GM21515 (cell line): ENCODE measurements around the gene DAB2.
"Not testable (repeated sequence)": the region's sequence is repeated elsewhere in the genome, so short reads cannot be mapped to it uniquely, and the experiment has no call there.

Experiments used
- ATAC-seq: cut with Tn5 transposase; IDR thresholded peaks from one replicate; pipeline ENCODE4 v1.9.1; 2021; ENCODE audit not compliant: unreplicated experiment

DAB2 gene

DNA sequence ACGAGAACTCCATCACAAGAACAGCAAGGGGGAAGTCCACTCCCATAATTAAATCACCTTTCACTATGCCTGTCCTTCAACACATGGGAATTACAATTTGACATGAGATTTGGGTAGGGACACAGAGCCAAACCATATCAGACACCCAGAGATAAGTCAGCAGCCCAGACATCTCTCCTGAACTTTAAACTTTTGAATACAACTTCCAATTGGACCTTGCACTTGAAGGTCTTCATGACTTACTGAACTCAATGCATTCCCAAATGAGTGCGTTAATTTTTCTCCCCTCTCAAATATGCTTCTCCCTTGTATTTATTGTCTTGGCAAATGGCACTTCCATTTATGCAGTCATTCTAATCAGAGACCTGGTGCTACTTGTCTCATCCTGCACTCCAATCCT lies 72.6 kb downstream of the DAB2 start:
- ATAC-seq: no peak

DNA sequence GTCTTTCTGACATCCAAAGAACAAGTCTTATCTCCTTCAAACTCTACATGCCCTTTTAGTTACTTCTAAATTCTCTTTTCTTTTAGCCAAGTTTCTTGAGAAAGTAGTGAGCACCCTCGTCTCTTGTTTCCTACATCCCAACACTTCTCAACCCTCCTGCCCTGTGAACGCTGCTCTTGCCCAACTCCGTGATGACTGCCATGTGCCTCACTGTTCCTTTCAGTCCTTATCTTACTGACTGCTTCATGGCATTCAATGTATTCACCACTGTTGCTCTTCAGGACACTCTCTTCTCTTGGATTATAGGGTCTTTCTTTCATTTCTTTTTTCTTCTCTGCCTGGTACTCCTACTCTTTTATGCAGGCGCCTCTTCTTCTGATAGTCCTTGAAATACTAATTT lies 75.3 kb downstream of the DAB2 start:
- no peak for ATAC-seq

DNA sequence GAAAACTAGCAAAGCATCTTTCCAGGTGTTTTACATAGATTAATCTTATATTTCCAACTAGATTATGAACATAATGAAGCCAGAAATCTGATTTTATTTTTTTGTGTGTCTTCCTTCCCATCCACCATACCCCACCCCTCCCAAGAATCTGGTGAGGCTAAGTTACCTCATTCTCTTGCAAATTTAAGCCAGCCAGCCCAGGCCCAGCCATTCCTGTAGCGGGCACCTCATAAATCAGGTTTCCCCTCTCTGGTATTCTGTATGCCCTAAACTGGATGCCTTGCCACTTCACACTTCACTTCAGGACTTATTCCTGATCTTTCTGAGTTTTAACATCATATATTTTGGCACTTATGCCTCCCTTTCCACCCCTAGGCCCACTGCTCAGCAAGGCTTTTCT lies 82.3 kb downstream of the DAB2 start:
- ATAC-seq: no peak

DNA sequence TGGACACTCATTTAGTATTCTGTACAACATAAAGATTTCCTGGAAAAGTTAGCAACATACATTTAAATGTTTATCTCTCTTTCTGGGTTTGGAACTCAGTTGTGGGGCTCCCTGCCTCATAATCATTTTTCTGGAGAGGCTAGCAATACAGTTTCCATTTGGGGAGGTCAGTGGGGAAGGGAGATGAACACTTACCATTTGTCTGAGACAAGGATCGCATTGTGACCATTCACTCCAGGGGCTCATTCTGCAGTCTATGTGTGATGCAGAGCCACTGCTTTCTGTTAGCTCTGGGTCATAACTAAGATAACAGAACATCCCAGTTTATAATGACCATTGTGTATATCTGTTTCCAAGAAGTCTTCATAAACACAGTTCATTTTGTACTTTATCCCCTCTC lies 82.9 kb downstream of the DAB2 start:
- no peak for ATAC-seq

DNA sequence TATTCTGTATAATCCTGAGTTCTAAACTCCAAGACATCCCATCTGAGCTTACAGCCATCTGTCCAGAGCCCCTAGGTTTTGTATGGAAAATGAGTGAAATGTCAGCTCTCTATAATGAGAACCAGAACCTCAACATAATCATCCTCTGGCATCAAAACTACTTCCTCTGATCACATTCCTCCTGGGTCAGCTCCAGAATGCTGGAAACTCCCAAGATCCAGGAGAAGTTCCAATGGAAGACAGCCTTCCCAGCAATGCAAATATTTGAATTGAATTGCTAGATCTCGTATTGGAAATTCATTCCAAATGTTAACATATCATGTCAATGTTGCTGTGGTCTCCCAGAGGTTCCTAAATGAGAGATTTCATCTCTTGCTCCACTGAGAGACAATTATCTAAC lies 84.3 kb downstream of the DAB2 start:
- no peak for ATAC-seq

DNA sequence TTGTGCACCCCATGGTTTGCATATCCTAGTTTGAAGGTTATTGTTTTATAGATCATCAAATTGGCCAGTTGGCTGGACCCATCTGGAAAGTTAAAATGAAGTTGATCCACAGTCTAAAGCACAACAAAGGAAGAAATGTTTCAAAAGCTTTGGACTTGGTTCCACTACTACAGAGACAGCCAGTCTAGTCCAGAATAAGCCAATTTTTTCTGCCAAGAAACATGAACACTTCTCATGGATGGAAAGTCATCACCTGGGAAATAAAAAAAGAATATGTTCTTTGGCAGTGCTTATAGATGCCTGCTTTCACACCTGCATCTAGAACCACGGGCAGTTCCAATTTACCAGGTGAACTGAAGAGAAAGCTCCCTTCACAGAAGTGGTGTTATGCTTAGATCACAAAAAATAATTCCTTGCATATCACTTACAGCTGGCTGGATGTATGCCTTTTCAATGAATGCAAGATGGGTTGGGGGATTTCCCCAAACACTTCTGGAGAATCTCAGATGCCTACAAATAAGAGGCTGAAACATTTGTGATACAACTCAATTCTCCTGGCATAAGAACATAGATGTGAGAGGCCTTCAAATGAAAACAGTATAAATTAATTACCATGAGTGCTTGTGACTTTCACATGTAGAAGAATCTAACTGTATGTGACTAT lies 87.4 kb downstream of the DAB2 start:
- ATAC-seq: no peak

DNA sequence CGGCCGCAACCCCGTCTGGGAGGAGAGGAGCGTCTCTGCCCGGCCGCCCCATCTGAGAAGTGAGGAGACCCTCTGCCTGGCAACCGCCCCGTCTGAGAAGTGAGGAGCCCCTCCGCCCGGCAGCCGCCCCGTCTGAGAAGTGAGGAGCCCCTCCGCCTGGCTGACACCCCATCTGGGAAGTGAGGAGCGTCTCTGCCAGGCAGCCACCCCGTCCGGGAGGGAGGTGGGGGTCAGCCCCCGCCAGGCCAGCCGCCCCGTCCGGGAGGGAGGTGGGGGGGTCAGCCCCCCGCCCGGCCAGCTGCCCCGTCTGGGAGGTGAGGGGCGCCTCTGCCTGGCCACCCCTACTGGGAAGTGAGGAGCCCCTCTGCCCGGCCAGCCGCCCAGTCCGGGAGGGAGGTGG lies 90.5 kb downstream of the DAB2 start:
- not testable (repeated sequence) for ATAC-seq

DNA sequence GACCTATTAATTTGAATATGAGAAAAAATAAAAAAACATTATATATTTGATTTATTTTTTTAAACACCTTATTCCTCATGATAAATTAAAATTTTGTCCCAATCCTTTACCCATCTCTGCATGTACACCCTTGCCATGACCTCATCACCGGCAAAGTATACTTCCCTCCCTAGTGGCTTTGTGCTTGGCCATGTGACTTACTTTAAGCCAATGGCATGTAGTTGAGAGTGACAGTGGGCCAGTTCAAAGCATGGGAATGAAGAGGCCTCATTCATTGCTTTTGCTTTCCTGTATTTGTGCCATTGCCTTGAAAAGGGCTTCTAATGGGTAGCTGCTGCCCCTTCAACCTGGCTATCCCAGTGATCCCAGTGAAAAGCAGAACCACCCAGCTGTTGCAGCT lies 91.7 kb downstream of the DAB2 start:
- ATAC-seq: no peak

DNA sequence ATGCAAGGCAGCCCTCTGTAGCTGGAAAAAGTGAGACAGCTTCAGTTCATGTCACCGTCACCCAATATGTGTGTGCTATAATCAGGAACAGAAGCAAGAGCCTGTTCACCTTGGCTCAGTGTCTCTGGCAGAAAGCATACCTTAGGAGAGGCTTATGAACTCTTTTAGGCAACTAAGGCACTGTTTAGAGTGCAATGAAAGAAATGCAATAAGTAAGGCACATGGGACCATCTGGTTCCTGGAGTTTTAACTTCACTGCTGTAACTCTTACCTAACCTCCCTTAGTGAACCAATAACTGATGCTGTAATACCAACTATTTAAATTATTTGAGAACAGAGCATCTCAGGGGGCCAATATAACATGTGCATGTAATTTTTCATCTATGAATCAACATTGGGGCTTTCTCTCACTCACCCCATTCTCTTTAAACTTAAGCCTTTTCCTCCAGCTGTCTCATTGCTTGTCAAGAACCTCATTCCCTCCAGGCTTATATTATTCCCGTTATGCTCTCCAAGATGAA lies 92.9 kb downstream of the DAB2 start:
- ATAC-seq: no peak

DNA sequence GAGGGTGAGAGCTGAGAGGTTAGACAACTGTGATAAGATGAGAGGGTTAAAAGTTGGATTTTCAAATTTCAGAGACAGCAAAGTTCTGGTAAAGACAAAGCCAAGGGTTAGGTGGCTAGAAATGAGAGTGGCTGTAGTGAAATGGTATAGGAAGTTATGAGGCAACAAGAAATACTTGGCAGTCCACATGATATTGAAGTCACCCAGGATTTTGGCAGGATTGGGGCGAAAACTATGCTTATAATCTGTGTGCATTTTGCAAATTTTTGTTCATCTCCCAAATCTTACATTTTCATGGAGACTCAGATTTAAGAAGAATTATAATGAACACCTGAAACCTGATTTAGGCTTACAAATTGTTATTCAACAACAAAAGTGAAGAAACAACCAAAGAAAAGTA lies 96.0 kb downstream of the DAB2 start:
- no peak for ATAC-seq

DNA sequence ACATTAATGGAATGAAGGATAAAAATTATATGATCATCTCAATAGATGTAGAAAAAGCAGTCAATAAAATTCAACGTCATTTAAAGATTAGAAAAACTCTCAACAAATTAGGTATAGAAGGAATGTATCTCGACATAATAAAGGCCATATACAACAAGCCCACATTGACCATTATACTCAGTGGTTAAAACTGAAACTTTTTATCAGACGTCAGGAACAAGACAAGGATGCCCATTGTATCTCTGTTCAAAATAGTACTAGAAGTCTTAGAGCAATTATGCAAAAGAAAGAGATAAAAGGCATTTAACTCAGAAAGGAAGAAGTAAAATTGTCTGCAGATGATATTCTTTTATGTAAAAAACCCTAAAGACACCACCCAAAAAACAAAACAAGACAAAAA lies 101.2 kb downstream of the DAB2 start:
- no peak for ATAC-seq
